ENCODE data around the gene PIAS4. TPM values are rescaled to one million over a fixed set of nuclear protein-coding genes. Genes with fewer than 3 reads are reported as not detected.

Gene PIAS4
- total RNA-seq, 2 donors from 2014 or later = 13.8 to 14.0 TPM

DNA sequence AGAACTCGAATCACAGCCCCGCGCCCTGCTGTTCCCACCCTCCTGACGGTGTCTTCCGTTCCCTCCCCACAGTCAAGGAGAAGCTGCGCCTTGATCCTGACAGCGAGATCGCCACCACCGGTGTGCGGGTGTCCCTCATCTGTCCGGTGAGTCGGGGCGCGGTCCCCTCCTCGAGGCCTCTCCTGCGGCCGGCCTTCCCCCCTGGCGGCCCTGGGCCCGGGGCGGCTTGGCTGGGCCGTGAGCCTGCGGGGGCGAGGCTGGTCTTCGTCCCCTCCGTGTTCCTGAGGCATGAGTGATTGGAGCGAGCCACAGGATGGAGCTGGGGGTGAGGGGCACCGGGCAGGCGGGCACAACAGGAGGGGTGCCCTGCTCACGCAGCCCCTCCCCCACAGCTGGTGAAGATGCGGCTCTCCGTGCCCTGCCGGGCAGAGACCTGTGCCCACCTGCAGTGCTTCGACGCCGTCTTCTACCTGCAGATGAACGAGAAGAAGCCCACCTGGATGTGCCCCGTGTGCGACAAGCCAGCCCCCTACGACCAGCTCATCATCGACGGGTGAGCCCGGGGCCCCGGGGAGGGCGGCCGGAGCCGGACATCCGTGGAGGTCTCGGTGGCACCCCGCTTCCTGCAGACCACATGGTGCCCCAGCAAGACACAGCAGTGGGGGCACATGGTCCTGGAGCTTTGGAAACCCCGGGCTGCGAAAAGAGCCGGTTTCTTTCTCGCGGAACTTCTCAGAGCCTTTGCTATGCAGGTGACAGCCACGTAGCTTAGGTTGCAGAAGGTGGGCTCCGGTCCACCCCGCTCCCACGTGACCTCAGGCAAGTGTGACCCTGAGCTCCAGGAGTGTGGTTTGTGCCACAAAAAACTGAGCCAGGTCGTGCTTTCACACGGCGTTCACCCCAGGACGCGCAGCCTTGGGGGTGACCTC, 25.8 kb downstream of the PIAS4 start:
- ATAC-seq (no peak), DNase-seq (no peak)
- intact Hi-C loops (cut with DNase I) = no loop called here

DNA sequence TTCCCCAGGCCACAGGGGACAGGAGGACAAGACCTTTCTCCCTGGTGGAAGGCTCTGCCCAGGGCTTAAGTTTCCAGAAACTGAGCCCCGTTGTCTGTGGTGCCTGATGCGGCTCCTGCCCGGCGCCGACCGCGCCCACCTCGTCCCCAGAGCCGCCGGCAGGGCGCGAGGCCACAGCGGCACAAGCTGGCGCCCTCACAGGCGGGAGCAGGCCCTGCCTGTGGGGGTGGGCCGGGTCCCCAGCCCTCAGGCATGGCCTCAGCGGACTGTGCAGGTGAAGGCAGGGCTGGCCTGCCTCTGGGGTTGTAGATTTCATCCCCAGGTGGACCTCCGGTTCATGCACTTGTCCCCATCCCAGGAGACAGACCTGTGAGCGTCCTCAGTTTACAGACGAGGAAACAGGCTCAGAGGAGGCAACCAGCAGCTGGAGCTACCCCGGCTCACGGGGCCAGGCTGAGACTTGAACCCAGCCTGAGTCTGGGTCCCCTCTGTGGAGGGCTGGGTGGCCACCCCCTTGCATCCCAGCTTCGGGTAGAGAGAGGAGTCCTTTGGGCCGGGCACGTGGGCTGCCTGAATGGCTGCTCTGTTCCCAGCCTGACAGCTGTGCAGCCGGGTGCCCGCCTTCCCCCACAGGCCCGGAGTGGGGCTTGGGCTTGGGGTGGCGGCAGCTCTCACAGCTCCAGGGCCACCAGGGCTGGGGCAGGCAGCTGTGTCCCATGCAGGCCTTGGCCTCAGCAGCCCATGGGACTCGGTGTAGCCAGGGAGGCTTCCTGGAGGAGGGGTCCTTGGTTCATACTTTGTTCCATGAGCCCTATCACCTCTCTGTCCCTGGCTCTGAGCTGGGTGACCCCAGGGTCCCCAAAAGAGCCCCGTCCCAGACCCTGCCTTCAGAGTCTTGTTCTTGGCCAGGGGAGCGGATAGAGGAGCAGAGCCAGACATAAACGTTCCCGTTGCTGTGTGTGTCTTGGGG, 26.8 kb downstream of the PIAS4 start:
- ATAC-seq = no peak
- intact Hi-C loops (cut with DNase I) = no loop called here
- no peak for DNase-seq

DNA sequence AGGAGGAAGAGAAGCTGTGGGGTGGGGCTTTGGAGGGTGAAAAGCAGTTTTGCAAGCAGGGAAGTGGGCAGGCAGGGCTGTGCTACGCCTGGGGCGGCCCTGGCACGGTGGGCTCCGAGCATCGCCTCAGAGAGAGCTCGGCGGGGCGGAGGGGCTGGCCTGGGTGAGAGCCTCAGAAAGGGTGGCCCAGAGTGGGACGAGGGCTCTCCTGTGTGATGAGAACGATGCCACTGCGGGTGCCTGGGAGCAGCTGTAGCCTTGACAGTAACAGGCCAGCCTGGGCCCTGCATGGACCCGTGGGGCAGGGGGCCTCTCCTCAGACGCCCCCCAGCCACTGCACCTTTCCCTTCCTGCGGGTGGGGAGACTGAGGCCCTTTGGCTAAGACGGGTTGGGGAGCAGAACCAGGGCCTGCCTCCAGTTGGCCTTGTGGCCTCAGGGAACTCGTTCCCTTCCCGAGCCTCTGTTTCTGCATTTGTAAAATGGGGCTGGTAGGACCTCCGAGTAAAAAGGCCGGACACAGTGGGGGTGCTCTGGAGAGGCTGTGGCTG, 27.6 kb downstream of the PIAS4 start:
- ATAC-seq (no peak), DNase-seq (no peak)
- intact Hi-C loops (cut with DNase I) = no loop called here

DNA sequence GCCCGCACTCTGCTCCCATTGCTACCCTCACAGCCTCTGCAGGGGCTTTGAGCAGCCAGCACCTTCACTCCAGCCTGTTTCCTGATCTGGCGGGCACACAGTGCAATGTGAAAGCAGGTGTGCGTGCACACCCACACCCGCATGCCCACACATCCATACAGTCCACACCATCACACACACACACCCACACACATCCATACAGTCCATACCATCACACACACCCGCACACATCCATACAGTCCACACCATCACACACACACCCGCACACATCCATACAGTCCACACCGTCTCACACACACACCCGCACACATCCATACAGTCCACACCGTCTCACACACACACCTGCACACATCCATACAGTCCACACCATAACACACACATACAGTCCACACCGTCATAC, 28.0 kb downstream of the PIAS4 start:
- no peak for DNase-seq
- intact Hi-C loops (cut with DNase I) = no loop called here
- peak in 1 of 2 donors; percentile 7 for ATAC-seq

DNA sequence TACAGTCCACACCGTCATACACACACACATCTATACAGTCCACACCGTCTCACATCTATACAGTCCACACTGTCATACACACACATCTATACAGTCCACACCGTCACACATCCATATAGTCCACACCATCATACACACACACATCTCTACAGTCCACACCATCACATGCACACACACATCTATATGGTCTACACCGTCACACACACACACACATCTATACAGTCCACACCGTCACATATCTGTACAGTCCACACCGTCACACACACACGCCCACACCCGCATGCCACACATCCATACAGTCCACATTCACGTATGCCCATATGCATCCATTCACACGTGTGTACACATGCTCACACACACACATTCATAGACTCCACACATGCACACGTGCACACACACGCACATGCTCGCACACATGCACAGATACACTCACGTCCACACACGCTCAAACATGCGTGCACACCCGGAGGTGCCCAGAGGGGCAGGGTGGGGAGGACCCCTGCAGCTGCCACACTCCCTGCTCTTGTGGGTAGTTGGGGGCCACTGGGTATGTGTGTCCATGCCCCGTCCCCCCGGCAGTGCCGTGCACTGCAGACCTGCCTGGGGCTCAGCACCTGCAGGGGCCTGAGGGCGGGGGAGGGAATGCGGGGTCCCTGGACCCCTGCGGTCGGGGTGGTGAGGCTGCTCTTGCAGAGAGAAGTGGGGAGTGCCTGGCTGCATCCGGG, 29.2 kb downstream of the PIAS4 start:
- no peak for DNase-seq
- no peak for ATAC-seq
- intact Hi-C loops (cut with DNase I) = no loop called here

DNA sequence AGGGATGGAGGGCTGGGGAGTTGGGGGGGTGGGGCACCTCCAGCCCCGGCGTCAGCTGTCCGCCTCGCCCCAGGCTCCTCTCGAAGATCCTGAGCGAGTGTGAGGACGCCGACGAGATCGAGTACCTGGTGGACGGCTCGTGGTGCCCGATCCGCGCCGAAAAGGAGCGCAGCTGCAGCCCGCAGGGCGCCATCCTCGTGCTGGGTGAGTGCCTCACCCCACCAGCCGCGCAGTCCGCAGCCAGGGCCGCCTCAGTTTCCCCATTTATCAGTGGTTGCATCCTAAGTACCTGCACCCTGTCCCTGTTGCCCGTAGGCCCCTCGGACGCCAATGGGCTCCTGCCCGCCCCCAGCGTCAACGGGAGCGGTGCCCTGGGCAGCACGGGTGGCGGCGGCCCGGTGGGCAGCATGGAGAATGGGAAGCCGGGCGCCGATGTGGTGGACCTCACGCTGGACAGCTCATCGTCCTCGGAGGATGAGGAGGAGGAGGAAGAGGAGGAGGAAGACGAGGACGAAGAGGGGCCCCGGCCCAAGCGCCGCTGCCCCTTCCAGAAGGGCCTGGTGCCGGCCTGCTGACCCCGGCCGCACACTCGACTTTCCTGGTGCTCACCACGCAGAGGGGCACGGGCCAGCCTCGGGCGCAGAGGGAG, 29.9 kb downstream of the PIAS4 start:
- no peak for DNase-seq
- intact Hi-C loops (cut with DNase I) = no loop called here
- ATAC-seq = no peak

DNA sequence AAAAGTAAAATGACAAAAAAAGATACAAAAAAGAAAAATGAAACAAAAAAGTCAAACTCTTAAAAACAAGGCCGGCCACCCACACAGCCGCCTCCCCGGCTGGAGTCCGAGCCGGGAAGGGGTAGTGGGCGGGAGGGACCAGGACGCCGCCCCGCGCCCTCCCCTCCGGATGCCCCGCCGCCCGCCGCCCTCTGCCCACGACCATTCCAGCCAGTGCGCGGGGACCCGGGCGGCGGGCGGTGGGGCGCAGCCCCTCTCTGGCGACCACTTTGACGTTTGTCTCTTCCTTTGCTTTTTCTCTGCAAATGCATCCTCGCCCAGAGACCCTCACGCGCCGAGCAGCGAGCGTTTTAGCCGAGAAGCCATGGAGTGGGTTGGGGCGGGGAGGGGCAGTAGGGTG, 30.5 kb downstream of the PIAS4 start:
- no peak for DNase-seq
- intact Hi-C loops (cut with DNase I) = no loop called here
- ATAC-seq = no peak

DNA sequence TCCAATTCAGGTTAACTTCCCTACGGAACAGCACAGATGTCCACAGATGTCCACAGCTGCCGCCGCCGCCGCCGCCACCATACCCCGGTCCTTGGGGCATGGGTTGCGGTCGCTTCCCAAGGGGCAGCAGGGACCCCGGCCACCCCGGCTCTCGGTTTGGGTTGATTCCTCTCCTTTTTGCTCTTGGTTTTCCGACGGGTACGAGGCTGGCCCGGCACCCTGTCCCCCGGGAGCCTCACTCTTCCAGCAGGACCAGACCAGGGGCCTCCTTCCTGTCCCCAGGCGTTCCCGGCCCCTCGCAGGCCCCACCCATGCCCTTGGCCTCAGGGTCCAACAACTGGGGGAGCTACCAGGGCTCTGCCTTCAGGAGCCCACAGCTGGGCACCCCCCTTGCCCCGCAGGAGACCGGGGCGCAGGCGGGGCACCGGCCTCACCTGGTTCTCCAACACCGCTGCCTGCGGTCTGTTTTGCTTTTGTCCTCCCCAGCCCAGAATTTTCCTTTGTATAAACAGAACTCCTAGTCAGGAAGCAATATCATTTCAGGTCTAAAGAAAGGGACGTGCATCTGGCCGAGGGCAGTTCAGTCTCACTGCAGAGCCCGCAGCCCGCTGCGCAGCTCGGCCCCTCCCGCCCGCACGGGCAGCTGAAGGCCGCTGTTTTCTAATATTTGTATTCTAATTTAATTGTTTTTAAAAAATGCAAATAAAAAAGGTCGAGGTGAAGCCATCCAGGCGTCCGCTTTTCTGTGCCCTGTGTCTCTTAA, 31.3 kb downstream of the PIAS4 start:
- DNase-seq (no peak), ATAC-seq (no peak)
- intact Hi-C loops (cut with DNase I) = no loop called here

DNA sequence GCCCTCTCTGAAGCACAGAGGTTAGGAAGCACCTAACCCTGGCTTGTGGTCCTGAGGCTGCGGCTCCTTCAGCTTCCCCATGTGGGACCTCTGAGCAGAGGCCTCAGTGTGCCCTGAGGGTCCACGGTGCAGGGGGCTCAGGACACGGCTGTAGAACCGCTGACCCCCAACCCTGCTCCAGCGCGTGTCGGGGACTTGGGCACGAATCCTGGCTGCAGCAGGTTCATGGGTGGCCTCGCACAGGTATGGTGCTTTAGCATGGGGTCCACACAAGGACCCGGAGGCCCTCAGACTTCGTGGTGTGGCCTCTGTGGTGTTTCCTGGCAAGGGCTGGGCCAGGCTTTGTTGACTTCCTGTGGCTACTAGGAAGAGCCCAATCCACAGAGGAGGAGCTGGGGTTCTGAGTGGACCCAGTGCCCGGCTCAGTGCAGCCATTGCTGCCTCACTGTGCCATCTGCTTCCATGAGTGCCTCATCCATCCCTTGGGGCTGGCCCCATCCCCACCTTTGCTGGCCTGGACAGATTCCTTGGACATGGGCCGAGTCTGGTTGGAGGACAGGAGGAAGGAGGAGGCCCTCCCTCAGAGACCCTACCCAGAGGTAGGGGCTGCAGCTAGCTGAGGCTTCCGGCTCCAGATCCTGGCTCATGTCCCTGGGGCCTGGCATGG, 34.7 kb downstream of the PIAS4 start:
- intact Hi-C loops (cut with DNase I) = no loop called here

DNA sequence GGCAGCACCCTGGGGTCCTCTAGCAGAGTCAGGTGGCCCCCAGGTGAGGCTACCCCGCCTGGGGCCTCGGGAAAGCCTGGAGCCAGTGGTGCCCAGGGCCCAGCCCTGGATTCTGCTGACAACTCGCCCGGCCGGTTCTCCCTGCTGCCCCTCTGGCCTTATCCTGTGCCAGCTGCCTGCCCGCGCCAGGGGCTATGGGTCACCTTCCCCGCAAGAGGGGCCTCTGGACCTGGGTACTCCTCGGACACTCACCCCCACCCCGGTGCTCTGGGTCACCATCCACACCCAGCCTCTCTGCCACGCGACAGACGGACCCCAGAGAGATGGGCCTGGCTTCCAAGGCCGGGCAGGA, 35.2 kb downstream of the PIAS4 start:
- ATAC-seq (peak; percentile 14 to 18), DNase-seq (no peak)
- intact Hi-C loops (cut with DNase I) = no loop called here

More for the DNA sequence above, 34.7 kb downstream of the PIAS4 start:
- ATAC-seq = peak; percentile 14 to 20
- DNase-seq = no peak

DNA sequence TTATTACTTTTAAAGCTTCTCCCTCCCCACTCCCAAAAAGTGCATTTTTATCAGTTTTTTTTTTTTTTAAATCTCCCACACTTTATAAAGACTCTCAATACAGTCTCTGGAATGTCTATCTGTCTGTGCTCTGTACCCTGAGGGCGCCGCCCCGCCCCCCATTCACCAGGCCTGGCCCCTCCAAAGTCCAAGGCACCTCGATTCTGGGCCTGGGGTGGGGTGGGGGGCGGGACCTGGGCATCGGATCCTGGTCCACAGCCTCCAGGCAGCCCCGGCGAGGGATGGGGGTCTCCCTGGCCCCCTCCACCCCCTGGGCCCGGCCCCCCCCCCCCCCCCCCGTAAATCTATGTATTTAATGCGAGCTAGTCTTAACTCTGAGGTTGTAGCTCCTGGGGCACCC, 35.9 kb downstream of the PIAS4 start:
- ATAC-seq (no peak), DNase-seq (no peak)
- intact Hi-C loops (cut with DNase I) = no loop called here

DNA sequence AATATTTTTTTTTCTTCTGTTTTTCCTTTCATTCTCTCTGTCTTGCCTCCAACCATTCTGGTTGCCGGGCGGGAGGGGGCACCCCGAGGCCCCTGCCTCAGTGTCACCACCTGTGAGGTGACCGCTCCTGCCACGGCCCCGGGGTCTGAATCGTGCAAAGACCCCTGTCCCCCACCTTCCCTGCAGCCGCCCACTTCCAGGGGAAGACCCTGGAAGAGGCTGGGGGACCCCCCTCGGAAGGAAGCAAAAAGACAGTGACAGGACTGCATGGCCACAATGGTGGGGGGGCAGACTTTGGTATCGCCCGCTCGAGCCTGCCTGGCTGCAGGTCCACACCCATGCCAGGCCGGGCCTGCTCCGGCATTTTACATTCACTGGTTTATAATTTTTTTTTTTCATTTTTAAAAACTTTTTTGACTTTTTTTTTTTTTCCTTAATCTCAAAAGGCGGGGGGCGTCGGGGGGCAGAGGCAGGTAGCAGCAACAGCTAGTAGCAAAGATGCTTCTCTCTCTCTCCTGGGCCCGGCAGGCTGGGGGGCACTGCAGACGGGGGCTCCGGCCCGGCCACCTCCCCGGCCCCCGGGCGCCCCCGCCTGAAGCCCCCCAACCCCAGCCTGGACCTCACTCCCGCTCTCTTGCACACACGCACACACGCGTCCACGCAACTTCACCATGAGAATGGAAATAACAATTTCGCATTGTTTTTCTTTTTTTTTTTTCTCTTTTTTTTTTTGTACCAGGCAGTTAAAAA, 36.6 kb downstream of the PIAS4 start:
- intact Hi-C loops (cut with DNase I) = no loop called here
- ATAC-seq (no peak), DNase-seq (no peak)

DNA sequence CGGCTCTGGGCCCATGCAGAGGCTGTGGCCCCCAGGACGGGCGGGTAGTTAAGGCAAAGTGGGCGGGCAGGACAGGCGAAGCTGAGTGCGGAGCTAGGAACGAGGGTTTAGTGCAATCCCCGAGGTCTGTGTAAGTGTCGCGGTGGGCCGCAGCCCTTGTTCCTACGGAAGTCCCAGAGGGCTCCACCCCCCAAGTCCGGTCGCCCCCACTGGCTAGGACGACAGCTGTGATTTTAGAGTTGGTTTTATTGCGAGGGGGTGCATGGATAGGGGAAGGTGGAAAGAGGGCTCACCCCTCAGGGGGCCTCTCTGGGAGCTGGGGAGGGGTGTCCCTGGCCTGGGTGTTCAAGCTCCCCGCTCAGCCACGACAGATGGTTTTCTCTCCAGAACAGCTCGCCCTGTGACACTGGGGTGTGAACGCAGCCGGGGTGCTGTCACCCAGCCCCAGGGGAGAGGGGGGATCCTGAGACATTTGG, 37.5 kb downstream of the PIAS4 start:
- ATAC-seq (no peak), DNase-seq (no peak)
- intact Hi-C loops (cut with DNase I) = no loop called here

DNA sequence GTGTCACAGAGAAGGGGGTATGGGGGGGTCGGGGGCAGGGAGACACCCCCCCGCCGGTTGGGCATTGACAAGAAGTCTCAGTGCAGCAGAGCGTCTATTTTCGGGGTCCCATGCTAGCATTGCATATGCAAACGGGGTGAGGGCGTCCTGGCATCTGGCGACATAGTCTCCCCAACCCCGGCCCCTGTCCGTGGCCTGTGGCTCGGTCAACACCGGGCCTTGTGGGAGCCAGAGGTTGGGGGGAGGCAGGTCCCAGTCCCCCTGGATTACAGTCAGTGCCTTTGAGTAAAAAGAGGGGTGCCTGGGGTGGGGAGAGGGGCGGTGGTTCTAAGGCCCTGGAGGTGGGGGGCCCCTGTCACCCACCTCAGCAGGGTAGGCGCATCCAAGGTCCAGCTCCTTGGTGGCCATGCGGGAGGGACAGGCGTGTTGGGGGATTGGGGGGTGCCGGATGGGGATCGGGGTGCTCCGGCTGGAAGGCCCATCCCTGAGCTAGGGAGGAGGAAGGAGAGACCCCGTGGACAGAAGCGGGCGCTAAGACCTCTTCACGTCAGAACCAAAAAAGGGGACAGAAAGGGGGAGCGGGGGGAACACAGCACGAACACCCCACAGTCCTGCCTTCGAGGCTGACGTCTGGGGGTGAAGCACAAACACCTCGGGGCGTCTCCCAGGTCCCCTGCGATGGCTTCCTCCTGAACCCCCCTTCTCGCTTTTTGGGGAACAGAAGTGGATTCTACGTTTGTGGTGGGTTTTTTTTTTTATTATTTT, 38.2 kb downstream of the PIAS4 start:
- DNase-seq (no peak), ATAC-seq (no peak)
- intact Hi-C loops (cut with DNase I) = no loop called here

DNA sequence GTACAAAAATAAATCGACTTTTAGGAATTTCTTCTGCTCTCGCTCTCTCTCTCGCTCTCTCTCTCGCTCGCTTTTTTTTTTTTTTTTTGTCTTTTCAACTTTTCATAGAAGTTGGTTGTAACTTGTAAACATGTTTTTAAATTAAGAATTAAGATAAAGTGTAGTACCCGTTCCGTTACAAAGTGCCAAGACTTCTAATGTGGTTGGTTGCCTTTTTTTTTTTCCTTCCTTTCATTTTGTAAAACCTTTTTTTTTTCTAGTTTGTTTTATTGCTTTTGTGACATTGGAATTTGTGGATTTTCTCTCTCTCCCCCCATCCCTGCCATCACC, 38.8 kb downstream of the PIAS4 start:
- intact Hi-C loops (cut with DNase I) = no loop called here
- DNase-seq (no peak), ATAC-seq (no peak)

Measured in left cardiac atrium (tissue), 4 donors.